ENCODE measurements around the gene KNSTRN.

GRCh38 chr15:40344217-40344616, 38.3 kb upstream of the KNSTRN start:
- TF ChIP-seq CTCF (IDR thresholded peaks at IDR 0.05) (no peak), EP300 (IDR thresholded peaks at IDR 0.05) (no peak)

All from ovary (tissue), 3 donors.